Upper lobe of left lung (tissue), 4 donors: Measurements from ENCODE around the gene ENTHD1.

ENCODE experiments used
- CTCF ChIP-seq, 6 experiments: fragments of 450-650 bp in 4 of 6; fragments of 200-600 bp in 2 of 6; sonication (generic) in 2 of 6; IDR thresholded peaks; one replicate each; pipeline ENCODE4 v1.5.1; 2016 to 2019; ENCODE audit warnings: antibody characterized with exemption in 6 of 6
- EP300 ChIP-seq, 4 donors: sonication (generic); formaldehyde crosslinking; IDR thresholded peaks; one replicate each; pipeline ENCODE4 v1.5.1; 2017; ENCODE audit warnings: antibody characterized with exemption in 4 of 4, control low read depth in 2 of 4
- POLR2A ChIP-seq, 4 donors: fragments of 450-650 bp; IDR thresholded peaks; one replicate each; pipeline ENCODE4 v1.5.1; 2016 to 2017; ENCODE audit warnings: antibody characterized with exemption in 4 of 4, mild to moderate bottlenecking in 2 of 4
- POLR2AphosphoS5 ChIP-seq, 2 donors: sonication (generic); formaldehyde crosslinking; IDR thresholded peaks; one replicate each; pipeline ENCODE4 v1.5.1; 2017; ENCODE audit warnings: antibody characterized with exemption in 2 of 2

DNA sequence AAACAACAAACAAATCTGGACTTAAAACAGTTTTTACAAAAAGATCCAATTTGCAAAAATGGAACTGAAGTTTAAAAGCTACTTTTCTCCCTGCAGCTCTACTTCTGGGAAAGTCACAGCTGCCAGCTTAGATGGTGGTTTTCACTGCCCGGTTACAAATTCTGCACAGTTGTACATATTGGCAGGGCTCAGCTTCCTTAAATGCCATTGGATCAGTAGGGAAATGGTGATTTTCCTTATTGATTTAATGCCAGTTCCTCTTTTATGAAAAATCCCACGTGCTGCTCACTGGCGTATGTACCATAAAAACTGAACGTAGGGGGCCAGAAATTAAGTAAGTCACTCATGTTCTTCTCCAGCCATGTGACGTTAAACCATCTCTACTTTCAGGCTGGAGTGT is 30.1 kb upstream of the ENTHD1 start:
- TF ChIP-seq CTCF (IDR thresholded peaks at IDR 0.05) (no peak), EP300 (IDR thresholded peaks at IDR 0.05) (no peak), POLR2A (IDR thresholded peaks at IDR 0.05) (no peak), POLR2AphosphoS5 (IDR thresholded peaks at IDR 0.05) (no peak)
